HL-60 (cell line): ENCODE results near the gene KCNJ16.

Experiments
- GABPA ChIP-seq: IDR thresholded peaks from 2 replicates; pipeline ENCODE4 v1.6.1; 2012; ENCODE audit warnings: low read depth
- POLR2AphosphoS5 ChIP-seq: IDR thresholded peaks from 2 replicates; pipeline ENCODE4 v1.6.1; 2012; ENCODE audit warnings: low read depth
- TF ChIP-seq, protein P1 (sequence below): IDR thresholded peaks from one replicate; pipeline ENCODE4 v1.5.1; 2011; ENCODE audit warnings: low read length, control low read depth, inconsistent platforms; ENCODE audit not compliant: insufficient read depth
- TF ChIP-seq, protein P2 (sequence below): IDR thresholded peaks from 2 replicates; pipeline ENCODE4 v1.6.1; 2012; ENCODE audit warnings: low read depth; ENCODE audit not compliant: insufficient replicate concordance

DNA sequence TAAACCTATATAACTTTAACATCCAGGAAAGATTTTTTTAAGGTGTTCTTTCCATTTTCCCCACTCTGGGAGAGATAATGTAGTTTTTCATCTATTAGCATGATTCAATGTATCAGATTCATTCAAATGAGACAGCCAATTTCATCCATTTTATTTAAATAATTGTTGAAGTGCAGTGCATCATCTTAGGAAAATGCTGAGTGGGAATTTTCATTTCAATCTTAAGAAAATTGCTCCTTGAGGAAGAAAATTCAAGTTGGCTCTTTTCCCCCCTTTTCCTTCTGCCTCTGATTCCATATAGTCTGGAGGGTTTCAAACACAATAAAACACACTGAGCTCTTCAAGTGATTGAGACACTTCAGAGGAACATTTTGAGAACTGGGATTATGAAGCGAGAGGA lies 3.4 kb upstream of the KCNJ16 start:
- TF ChIP-seq, protein P1, sequence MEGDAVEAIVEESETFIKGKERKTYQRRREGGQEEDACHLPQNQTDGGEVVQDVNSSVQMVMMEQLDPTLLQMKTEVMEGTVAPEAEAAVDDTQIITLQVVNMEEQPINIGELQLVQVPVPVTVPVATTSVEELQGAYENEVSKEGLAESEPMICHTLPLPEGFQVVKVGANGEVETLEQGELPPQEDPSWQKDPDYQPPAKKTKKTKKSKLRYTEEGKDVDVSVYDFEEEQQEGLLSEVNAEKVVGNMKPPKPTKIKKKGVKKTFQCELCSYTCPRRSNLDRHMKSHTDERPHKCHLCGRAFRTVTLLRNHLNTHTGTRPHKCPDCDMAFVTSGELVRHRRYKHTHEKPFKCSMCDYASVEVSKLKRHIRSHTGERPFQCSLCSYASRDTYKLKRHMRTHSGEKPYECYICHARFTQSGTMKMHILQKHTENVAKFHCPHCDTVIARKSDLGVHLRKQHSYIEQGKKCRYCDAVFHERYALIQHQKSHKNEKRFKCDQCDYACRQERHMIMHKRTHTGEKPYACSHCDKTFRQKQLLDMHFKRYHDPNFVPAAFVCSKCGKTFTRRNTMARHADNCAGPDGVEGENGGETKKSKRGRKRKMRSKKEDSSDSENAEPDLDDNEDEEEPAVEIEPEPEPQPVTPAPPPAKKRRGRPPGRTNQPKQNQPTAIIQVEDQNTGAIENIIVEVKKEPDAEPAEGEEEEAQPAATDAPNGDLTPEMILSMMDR: no peak
- TF ChIP-seq POLR2AphosphoS5 (no peak), GABPA (no peak)
- TF ChIP-seq, protein P2, sequence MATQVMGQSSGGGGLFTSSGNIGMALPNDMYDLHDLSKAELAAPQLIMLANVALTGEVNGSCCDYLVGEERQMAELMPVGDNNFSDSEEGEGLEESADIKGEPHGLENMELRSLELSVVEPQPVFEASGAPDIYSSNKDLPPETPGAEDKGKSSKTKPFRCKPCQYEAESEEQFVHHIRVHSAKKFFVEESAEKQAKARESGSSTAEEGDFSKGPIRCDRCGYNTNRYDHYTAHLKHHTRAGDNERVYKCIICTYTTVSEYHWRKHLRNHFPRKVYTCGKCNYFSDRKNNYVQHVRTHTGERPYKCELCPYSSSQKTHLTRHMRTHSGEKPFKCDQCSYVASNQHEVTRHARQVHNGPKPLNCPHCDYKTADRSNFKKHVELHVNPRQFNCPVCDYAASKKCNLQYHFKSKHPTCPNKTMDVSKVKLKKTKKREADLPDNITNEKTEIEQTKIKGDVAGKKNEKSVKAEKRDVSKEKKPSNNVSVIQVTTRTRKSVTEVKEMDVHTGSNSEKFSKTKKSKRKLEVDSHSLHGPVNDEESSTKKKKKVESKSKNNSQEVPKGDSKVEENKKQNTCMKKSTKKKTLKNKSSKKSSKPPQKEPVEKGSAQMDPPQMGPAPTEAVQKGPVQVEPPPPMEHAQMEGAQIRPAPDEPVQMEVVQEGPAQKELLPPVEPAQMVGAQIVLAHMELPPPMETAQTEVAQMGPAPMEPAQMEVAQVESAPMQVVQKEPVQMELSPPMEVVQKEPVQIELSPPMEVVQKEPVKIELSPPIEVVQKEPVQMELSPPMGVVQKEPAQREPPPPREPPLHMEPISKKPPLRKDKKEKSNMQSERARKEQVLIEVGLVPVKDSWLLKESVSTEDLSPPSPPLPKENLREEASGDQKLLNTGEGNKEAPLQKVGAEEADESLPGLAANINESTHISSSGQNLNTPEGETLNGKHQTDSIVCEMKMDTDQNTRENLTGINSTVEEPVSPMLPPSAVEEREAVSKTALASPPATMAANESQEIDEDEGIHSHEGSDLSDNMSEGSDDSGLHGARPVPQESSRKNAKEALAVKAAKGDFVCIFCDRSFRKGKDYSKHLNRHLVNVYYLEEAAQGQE: no peak
